MCF 10A (cell line): Measurements from ENCODE around the gene IRF9. TPM values are rescaled to one million over a fixed set of nuclear protein-coding genes. Genes with fewer than 3 reads are reported as not detected.

Experiments
- BruUV-seq: library from RNA; stranded (reverse); fragments of 400-500 nt; replicated peaks from 2 replicates; lab custom pipeline; 2021; lab: Mats Ljungman, UMichigan
- CTCF ChIA-PET: fragments of 300-600 bp; sonication (Branson Sonifier 250); formaldehyde crosslinking; extraction: SDS; loops from one replicate; lab custom pipeline; 2021; ENCODE audit warnings: antibody characterized with exemption, inconsistent platforms; lab: Yijun Ruan, JAX
- POLR2A ChIA-PET: fragments of 300-600, 350-650 bp; sonication (Branson Sonifier 250); formaldehyde crosslinking; extraction: SDS; loops from one replicate; lab custom pipeline; 2020; ENCODE audit warnings: antibody characterized with exemption, inconsistent platforms; lab: Yijun Ruan, JAX
- DNase-seq: peaks from one replicate; pipeline ENCODE4 v3.0.0-alpha.2; 2018; ENCODE audit not compliant: unreplicated experiment
- H3K27ac Mint-ChIP-seq: one replicate; pipeline ENCODE4 v1.8.0; 2022; ENCODE audit warnings: mild to moderate bottlenecking, low read depth, mixed read lengths; ENCODE audit not compliant: unreplicated experiment
- H3K27me3 Mint-ChIP-seq: one replicate; pipeline ENCODE4 v1.8.0; 2022; ENCODE audit warnings: mixed read lengths; ENCODE audit not compliant: insufficient read depth, unreplicated experiment
- H3K36me3 Mint-ChIP-seq: one replicate; pipeline ENCODE4 v1.8.0; 2022; ENCODE audit warnings: mild to moderate bottlenecking, moderate library complexity, mixed read lengths; ENCODE audit not compliant: insufficient read depth, unreplicated experiment
- H3K4me1 Mint-ChIP-seq: one replicate; pipeline ENCODE4 v1.8.0; 2022; ENCODE audit warnings: mixed read lengths; ENCODE audit not compliant: insufficient read depth, unreplicated experiment
- H3K4me3 Mint-ChIP-seq: one replicate; pipeline ENCODE4 v1.8.0; 2022; ENCODE audit warnings: mild to moderate bottlenecking, moderate library complexity, mixed read lengths; ENCODE audit not compliant: unreplicated experiment
- H3K9me3 Mint-ChIP-seq: one replicate; pipeline ENCODE4 v1.8.0; 2022; ENCODE audit warnings: mixed read lengths; ENCODE audit not compliant: unreplicated experiment
- intact Hi-C: fragments of 100-400 bp; cut with micrococcal nuclease; formaldehyde crosslinking; loops from 2 replicates; pipeline ENCODE4 v1.14.1; 2022
- total RNA-seq: library from RNA; stranded (reverse); gene quantifications from 2 replicates; pipeline ENCODE4 v1.2.3, GENCODE V29; 2022
- TF ChIP-seq, protein P1 (sequence below): fragments of 200-600 bp; IDR thresholded peaks from one replicate; pipeline ENCODE4 v1.8.0; 2022; ENCODE audit warnings: antibody characterized with exemption, mild to moderate bottlenecking; ENCODE audit not compliant: unreplicated experiment

The IRF9 gene
- total RNA-seq, 1 experiment from 2014 or later = 13.6 TPM

DNA sequence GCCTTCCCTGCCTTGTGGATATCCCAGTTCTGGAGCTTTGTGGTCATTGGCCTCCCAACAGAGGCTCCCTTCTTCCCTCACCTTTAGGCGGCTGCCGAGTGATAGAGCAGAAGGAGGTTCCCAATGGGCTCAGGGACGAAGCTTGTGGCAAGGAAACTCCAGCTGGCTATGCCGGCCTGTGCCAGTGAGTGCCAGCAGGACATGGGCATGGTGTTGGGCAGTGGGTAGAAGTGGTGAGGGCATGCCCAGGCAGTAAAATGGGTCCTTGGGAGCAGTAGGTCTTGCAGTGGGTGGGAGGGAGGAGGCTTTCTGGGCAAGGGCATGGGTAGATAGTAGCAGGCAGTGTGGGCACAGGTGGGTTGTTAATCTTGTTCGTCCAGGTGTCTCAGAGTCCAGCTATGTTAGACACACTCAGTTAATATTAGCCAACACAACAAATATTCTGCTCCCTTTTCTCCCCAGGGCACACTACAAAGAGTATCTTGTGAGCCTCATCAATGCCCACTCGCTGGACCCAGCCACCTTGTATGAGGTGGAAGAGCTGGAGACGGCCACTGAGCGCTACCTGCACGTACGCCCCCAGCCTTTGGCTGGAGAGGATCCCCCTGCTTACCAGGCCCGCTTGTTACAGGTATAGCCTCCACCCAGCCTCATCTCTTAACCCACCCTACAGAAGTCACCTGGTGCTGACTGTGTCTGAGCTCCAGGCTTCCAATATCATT lies 1.1 kb upstream of the IRF9 start:
- Mint-ChIP-seq H3K9me3 (no peaks in the 10 kb centered on the region), H3K27me3 (no peaks in the 10 kb centered on the region), H3K27ac (no peak overlapping the region), H3K4me3 (no peak overlapping the region), H3K36me3 (peaks cover 75% of the 10 kb centered on the region), H3K4me1 (peaks cover 11% of the 10 kb centered on the region)
- BruUV-seq = no TSS peak
- TF ChIP-seq, protein P1, sequence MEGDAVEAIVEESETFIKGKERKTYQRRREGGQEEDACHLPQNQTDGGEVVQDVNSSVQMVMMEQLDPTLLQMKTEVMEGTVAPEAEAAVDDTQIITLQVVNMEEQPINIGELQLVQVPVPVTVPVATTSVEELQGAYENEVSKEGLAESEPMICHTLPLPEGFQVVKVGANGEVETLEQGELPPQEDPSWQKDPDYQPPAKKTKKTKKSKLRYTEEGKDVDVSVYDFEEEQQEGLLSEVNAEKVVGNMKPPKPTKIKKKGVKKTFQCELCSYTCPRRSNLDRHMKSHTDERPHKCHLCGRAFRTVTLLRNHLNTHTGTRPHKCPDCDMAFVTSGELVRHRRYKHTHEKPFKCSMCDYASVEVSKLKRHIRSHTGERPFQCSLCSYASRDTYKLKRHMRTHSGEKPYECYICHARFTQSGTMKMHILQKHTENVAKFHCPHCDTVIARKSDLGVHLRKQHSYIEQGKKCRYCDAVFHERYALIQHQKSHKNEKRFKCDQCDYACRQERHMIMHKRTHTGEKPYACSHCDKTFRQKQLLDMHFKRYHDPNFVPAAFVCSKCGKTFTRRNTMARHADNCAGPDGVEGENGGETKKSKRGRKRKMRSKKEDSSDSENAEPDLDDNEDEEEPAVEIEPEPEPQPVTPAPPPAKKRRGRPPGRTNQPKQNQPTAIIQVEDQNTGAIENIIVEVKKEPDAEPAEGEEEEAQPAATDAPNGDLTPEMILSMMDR = no peak
- CTCF ChIA-PET = interaction anchor here (0.7 to 6.8 kb wide), 28 partner anchors 10 to 160 kb away, joined by 3 to 141 read pairs (median 5); partner anchors contain the start of genes CHMP4A, CIDEB, DCAF11 and IPO4
- DNase-seq = no peak
- POLR2A ChIA-PET = interaction anchor here (0.7 to 3.7 kb wide), 5 partner anchors 10 to 73 kb away, joined by 3 to 30 read pairs (median 5); partner anchors contain the start of genes DCAF11, GMPR2, NRL and PSME2
- intact Hi-C loops = loop anchor here (2.0 to 5.0 kb wide), 3 partner anchors 13 to 145 kb away; partner anchors contain the start of genes PCK2, PSME2 and RNF31

DNA sequence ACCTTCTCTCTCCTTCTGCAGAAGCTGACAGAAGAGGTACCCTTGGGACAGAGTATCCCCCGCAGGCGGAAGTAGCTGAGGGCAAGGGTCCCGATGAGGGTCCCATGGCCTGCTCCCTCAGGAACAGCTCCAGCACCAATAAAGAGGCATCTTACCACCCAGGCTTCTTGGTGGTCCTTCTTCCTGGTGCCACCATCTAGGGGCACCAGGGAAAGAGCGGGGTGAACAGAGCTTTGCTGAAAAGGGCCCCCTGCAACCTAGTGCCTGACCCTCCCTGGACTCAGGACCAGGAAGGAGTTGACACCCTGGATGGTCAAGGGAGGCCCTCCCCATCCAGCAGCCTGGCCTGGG lies 591 bp upstream of the IRF9 start:
- H3K27me3 Mint-ChIP-seq = no peaks in the 10 kb centered on the region
- H3K9me3 Mint-ChIP-seq = no peaks in the 10 kb centered on the region
- TF ChIP-seq, protein P1 = no peak
- BruUV-seq = no TSS peak
- no peak for DNase-seq
- H3K4me1 Mint-ChIP-seq = peaks cover 11% of the 10 kb centered on the region
- peaks cover 75% of the 10 kb centered on the region for H3K36me3 Mint-ChIP-seq
- H3K4me3 Mint-ChIP-seq = peak overlapping the region; percentile 88
- intact Hi-C loops = loop anchor here (2.0 to 5.0 kb wide), 3 partner anchors 14 to 146 kb away; partner anchors contain the start of genes PCK2, PSME2 and RNF31
- ChIA-PET CTCF (interaction anchor here (0.7 to 6.8 kb wide), 30 partner anchors 9 to 160 kb away, joined by 3 to 141 read pairs (median 4); partner anchors contain the start of genes CHMP4A, CIDEB, DCAF11 and IPO4), POLR2A (interaction anchor here (0.7 to 3.7 kb wide), 8 partner anchors 9 to 73 kb away, joined by 3 to 30 read pairs (median 10); partner anchors contain the start of genes DCAF11, EMC9, GMPR2 and IPO4)
- no peak overlapping the region for H3K27ac Mint-ChIP-seq

DNA sequence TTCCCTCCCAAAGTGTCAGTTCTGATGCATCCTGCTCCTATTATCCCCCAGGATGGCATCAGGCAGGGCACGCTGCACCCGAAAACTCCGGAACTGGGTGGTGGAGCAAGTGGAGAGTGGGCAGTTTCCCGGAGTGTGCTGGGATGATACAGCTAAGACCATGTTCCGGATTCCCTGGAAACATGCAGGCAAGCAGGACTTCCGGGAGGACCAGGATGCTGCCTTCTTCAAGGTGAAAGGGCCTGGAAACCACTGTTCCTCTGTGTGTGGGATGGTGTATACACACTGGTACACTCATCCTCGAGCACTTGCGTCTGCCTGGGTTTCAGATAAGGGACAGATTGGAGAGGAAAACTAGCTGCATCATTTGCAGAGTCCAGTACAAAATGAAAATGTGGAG lies 1.0 kb downstream of the IRF9 start:
- Mint-ChIP-seq H3K36me3 (peaks cover 67% of the 10 kb centered on the region), H3K27ac (no peak overlapping the region), H3K4me3 (peak overlapping the region; percentile 88), H3K4me1 (peaks cover 11% of the 10 kb centered on the region), H3K27me3 (no peaks in the 10 kb centered on the region), H3K9me3 (no peaks in the 10 kb centered on the region)
- DNase-seq = no peak
- POLR2A ChIA-PET = interaction anchor here (0.6 to 3.7 kb wide), 9 partner anchors 9 to 1510 kb away, joined by 3 to 30 read pairs (median 6); partner anchors contain the start of genes DCAF11, IPO4, NRL and PSME1
- intact Hi-C loops = loop anchor here (5.0 kb wide), 1 partner anchor 70 kb away; the partner anchor contains the start of gene PCK2
- no TSS peak for BruUV-seq
- CTCF ChIA-PET = interaction anchor here (1.2 to 6.8 kb wide), 12 partner anchors 11 to 141 kb away, joined by 4 to 141 read pairs (median 8); partner anchors contain the start of genes DCAF11, IPO4, NRL and PSME2
- TF ChIP-seq, protein P1 = no peak

DNA sequence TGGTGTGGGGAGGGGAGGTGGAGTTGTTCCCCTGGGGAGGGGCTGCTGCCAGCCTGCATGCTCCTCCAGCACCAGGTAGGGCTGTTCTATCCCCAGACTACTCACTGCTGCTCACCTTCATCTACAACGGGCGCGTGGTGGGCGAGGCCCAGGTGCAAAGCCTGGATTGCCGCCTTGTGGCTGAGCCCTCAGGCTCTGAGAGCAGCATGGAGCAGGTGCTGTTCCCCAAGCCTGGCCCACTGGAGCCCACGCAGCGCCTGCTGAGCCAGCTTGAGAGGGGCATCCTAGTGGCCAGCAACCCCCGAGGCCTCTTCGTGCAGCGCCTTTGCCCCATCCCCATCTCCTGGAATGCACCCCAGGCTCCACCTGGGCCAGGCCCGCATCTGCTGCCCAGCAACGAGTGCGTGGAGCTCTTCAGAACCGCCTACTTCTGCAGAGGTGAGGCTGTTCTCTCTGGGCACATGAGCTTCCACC lies 3.5 kb downstream of the IRF9 start:
- Mint-ChIP-seq H3K9me3 (no peaks in the 10 kb centered on the region), H3K27ac (no peak overlapping the region), H3K36me3 (peaks cover 53% of the 10 kb centered on the region), H3K4me3 (no peak overlapping the region), H3K27me3 (no peaks in the 10 kb centered on the region), H3K4me1 (peaks cover 19% of the 10 kb centered on the region)
- no peak for DNase-seq
- CTCF ChIA-PET = interaction anchor here (0.9 to 1.6 kb wide), 3 partner anchors 28 to 74 kb away, joined by 3 to 4 read pairs (median 3); partner anchors contain the start of gene PSME1
- TF ChIP-seq, protein P1 = no peak
- BruUV-seq = no TSS peak
- intact Hi-C loops = loop anchor here (5.0 kb wide), 1 partner anchor 72 kb away; the partner anchor contains the start of gene PCK2
- POLR2A ChIA-PET = interaction anchor here (0.8 kb wide), 1 partner anchor 9 kb away, joined by 3 read pairs; no protein-coding TSS in a partner anchor
